GM21576 (cell line): Measurements from ENCODE around the gene RTP3.

ENCODE experiments used
- ATAC-seq: cut with Tn5 transposase; IDR thresholded peaks from one replicate; pipeline ENCODE4 v1.9.1; 2021; ENCODE audit warnings: mild to moderate bottlenecking, moderate library complexity; ENCODE audit not compliant: unreplicated experiment

The RTP3 gene

GRCh38 chr3:46497556-46498265, at the start of gene RTP3:
Gene RTP3 (plus strand): TSS chr3:46497976. CDS start chr3:46498063, 87 bp downstream.
- ATAC-seq: no peak

GRCh38 chr3:46448721-46449120, 49.1 kb upstream of the RTP3 start:
- no peak for ATAC-seq

- ATAC-seq: no peak
Observed at GRCh38 chr3:46449755-46450552, 47.8 kb upstream of the RTP3 start.

GRCh38 chr3:46453526-46454208, 44.1 kb upstream of the RTP3 start:
- ATAC-seq: no peak

- no peak for ATAC-seq
Observed at GRCh38 chr3:46454209-46454595, 43.6 kb upstream of the RTP3 start.

GRCh38 chr3:46454606-46455005, 43.2 kb upstream of the RTP3 start:
- ATAC-seq: no peak

- ATAC-seq: no peak
Observed at GRCh38 chr3:46455231-46456115, 42.3 kb upstream of the RTP3 start.

- ATAC-seq: no peak
Observed at GRCh38 chr3:46456118-46456517, 41.7 kb upstream of the RTP3 start.

GRCh38 chr3:46460051-46460450, 37.7 kb upstream of the RTP3 start:
- no peak for ATAC-seq

- no peak for ATAC-seq
Observed at GRCh38 chr3:46462111-46462510, 35.7 kb upstream of the RTP3 start.

GRCh38 chr3:46462511-46462910, 35.3 kb upstream of the RTP3 start:
- no peak for ATAC-seq

GRCh38 chr3:46463120-46463867, 34.5 kb upstream of the RTP3 start:
- ATAC-seq: no peak

- no peak for ATAC-seq
Observed at GRCh38 chr3:46463868-46464241, 33.9 kb upstream of the RTP3 start.

GRCh38 chr3:46464326-46465195, 33.2 kb upstream of the RTP3 start, which contains the start of gene LTF:
Gene LTF (minus strand): TSS chr3:46464905. CDS start chr3:46464867, 38 bp downstream.
- no peak for ATAC-seq

- no peak for ATAC-seq
Observed at GRCh38 chr3:46465196-46465520, 32.6 kb upstream of the RTP3 start.

- no peak for ATAC-seq
Observed at GRCh38 chr3:46466273-46466672, 31.5 kb upstream of the RTP3 start.

- ATAC-seq: no peak
Observed at GRCh38 chr3:46466871-46467403, 30.8 kb upstream of the RTP3 start.

- no peak for ATAC-seq
Observed at GRCh38 chr3:46467562-46467961, 30.2 kb upstream of the RTP3 start.
